ENCODE results near the gene FAM181A. TPM values are rescaled to one million over a fixed set of nuclear protein-coding genes. Genes with fewer than 3 reads are reported as not detected.

Gene FAM181A
- total RNA-seq, 1 donor from 2014 or later, result not detected

DNA sequence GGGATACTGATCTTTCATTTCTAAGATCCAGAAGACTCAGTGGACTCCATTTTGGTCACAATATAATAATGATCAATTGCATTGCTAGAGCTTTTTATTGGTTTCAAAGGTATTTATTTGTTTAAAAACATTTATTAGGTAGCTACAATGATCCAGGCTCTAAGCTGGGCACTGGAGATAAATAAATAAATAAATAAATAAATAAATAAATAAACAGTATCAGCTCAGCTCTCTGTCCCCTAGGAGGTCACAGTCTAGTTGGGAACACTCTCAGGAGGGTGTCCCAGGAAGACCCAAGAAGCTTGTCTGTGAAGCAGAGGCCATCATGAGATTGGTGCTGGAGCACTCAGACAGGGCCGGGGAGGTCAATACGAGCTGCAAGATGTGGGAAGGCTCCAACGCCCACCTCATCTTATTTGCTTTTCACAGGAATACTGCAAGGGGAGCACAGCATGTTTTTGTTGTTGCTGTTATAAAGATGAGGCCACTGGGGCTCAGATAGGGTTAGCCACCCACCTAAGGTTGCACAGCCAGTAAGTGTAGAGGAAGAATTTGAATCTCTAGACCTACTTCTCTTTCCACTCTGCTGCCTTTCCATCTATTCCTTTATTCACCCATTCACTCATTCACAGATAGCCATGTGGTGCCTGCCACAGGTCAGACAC, 33.8 kb downstream of the FAM181A start:
- H3K27me3 ChIP-seq (ENCODE audit: control insufficient read depth, insufficient read depth, low read length), result no peaks in the 10 kb centered on the region
- FAIRE-seq (no peak), DNase-seq (ENCODE audit: low read depth) (no peak)
- TF ChIP-seq, protein P1, sequence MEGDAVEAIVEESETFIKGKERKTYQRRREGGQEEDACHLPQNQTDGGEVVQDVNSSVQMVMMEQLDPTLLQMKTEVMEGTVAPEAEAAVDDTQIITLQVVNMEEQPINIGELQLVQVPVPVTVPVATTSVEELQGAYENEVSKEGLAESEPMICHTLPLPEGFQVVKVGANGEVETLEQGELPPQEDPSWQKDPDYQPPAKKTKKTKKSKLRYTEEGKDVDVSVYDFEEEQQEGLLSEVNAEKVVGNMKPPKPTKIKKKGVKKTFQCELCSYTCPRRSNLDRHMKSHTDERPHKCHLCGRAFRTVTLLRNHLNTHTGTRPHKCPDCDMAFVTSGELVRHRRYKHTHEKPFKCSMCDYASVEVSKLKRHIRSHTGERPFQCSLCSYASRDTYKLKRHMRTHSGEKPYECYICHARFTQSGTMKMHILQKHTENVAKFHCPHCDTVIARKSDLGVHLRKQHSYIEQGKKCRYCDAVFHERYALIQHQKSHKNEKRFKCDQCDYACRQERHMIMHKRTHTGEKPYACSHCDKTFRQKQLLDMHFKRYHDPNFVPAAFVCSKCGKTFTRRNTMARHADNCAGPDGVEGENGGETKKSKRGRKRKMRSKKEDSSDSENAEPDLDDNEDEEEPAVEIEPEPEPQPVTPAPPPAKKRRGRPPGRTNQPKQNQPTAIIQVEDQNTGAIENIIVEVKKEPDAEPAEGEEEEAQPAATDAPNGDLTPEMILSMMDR (IDR thresholded peaks at IDR 0.05; ENCODE audit: insufficient read depth, low read length, severe bottlenecking), result no peak
- no peaks in the 10 kb centered on the region for H3K36me3 ChIP-seq (ENCODE audit: control insufficient read depth, insufficient read depth, low read length)
- no peak overlapping the region for H3K4me3 ChIP-seq (ENCODE audit: low read depth, low read length)

DNA sequence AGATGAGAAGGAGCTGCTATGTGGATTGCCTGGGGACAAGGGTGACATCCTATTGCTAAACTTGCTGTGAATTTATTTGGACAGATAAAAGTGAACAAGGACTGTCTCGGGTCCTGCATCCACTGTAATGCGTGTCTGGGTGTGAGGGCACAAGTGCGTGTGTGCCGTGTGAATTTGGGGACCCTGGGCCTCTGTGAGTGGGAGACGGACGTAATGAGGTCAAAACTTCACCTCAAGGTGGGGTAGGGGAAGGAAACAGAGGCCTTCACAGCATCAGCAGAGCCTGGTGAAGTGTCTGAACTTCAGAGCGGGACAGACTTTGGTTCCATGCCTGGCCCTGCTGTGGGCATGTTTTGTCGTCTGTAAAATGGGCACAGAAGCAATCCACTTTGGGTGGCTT, 34.5 kb downstream of the FAM181A start:
- FAIRE-seq (no peak), DNase-seq (ENCODE audit: low read depth) (no peak)
- TF ChIP-seq, protein P1 (IDR thresholded peaks at IDR 0.05; ENCODE audit: insufficient read depth, low read length, severe bottlenecking), result no peak
- no peaks in the 10 kb centered on the region for H3K27me3 ChIP-seq (ENCODE audit: control insufficient read depth, insufficient read depth, low read length)
- no peaks in the 10 kb centered on the region for H3K36me3 ChIP-seq (ENCODE audit: control insufficient read depth, insufficient read depth, low read length)
- H3K4me3 ChIP-seq (ENCODE audit: low read depth, low read length), result no peak overlapping the region

DNA sequence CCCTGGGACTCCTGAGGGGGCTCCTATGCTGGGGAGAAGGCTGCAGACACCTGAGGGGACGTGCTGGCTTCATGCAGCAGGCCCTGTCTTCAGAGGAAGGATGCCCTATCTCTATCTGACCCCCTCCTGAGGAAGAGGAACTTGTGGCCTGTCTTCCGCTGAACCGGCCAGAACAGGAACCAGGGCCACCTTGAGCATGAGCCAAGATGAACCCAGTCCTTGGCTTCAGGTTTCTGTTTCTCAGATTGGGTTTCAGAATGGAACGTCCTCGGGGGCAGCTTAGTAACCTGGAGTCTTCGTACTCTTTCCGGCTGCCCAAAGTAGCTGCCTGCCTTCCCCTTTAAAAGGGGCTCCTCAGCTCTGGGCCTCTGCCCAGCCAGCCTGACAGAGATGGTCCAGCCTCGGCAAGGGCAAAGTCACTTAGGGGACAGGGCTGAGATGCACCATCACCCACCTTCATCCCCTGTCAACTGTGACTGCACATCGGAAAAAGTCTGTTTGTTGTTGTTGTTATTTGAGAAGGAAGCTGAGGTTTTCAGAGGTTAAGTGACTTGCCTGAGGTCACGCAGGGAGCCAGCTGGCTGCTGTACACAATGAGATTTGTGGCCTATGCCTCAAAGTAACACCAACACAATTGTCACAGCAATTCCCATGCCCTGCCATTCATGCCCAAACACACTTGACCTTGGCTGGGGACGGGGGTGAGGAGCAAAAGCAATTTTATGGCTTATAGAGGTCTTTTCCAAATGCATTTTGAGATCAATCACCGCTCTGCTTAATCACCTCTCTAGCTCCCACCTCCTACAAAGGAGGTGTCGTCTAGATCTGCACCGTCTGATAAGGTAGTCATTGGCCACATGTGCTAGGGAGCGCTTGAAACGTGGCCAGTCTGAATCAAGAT, 35.8 kb downstream of the FAM181A start:
- Histone ChIP-seq H3K4me3 (ENCODE audit: low read depth, low read length) (no peak overlapping the region), H3K27me3 (ENCODE audit: control insufficient read depth, insufficient read depth, low read length) (no peaks in the 10 kb centered on the region), H3K36me3 (ENCODE audit: control insufficient read depth, insufficient read depth, low read length) (no peaks in the 10 kb centered on the region)
- DNase-seq (ENCODE audit: low read depth) (peak; percentile 29), FAIRE-seq (no peak)
- TF ChIP-seq, protein P1 (IDR thresholded peaks at IDR 0.05; ENCODE audit: insufficient read depth, low read length, severe bottlenecking), result no peak

DNA sequence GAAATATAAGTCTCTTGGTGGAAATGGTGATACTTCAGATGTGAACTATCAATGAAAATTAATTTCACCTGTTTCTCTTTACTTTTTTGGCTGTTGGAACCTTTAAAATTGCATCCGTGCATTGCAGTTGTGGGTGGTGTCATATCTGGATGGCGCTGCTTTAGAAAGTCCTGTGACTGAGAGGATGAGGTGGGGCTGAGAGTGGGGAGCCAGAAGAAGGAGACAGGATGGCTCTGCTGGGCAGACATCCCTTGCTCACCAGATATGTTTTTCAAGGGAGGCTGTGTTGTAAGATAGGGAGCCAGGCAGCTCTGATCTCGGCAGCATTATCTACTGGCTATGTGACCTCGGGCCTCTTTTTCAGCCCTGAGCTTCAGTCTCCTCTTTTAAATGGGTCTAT, 36.5 kb downstream of the FAM181A start:
- FAIRE-seq (no peak), DNase-seq (ENCODE audit: low read depth) (no peak)
- TF ChIP-seq, protein P1 (IDR thresholded peaks at IDR 0.05; ENCODE audit: insufficient read depth, low read length, severe bottlenecking), result no peak
- Histone ChIP-seq H3K36me3 (ENCODE audit: control insufficient read depth, insufficient read depth, low read length) (no peaks in the 10 kb centered on the region), H3K4me3 (ENCODE audit: low read depth, low read length) (no peak overlapping the region), H3K27me3 (ENCODE audit: control insufficient read depth, insufficient read depth, low read length) (no peaks in the 10 kb centered on the region)

DNA sequence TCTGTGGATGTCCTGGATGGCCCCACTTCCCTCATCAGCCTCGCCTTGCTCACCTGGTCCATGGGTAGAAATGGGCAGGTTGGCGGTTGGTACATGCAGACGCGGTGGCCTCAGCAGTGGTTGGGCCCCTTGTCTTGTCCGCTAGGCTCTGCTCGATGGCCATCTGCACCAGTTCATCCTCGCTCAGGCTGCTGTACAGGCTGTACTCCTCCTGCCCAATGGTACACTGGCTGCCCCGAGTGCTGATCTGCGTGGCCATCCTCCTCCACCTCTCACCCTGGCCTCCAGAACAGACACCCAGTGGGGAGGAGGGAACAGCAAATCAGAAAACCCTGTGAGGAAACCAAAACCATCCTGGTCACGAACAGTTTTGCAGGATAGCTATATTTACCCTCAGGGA, 37.1 kb downstream of the FAM181A start:
- H3K4me3 ChIP-seq (ENCODE audit: low read depth, low read length), result no peak overlapping the region
- no peaks in the 10 kb centered on the region for H3K27me3 ChIP-seq (ENCODE audit: control insufficient read depth, insufficient read depth, low read length)
- no peak for FAIRE-seq
- DNase-seq (ENCODE audit: low read depth), result no peak
- no peaks in the 10 kb centered on the region for H3K36me3 ChIP-seq (ENCODE audit: control insufficient read depth, insufficient read depth, low read length)
- TF ChIP-seq, protein P1 (IDR thresholded peaks at IDR 0.05; ENCODE audit: insufficient read depth, low read length, severe bottlenecking), result no peak
